ACC112 (cell line): ENCODE measurements around the gene KBTBD6.

Source experiments
- H2AFZ ChIP-seq: fragments of 200-600 bp; sonication (generic); one replicate; pipeline ENCODE4 v1.6.0; 2017; ENCODE audit warnings: antibody characterized with exemption, low read length; ENCODE audit not compliant: unreplicated experiment
- H3K27ac ChIP-seq: fragments of 200-600 bp; sonication (generic); 2 replicates; pipeline ENCODE4 v1.5.1; 2014; ENCODE audit warnings: low read depth, mild to moderate bottlenecking, antibody characterized with exemption, low read length, moderate library complexity
- H3K27me3 ChIP-seq: fragments of 200-600 bp; sonication (generic); 2 replicates; pipeline ENCODE4 v1.6.1; 2014; ENCODE audit warnings: mild to moderate bottlenecking, antibody characterized with exemption, low read length, moderate library complexity, mixed read lengths; ENCODE audit not compliant: insufficient read depth
- H3K36me3 ChIP-seq: fragments of 200-600 bp; sonication (generic); 2 replicates; pipeline ENCODE4 v1.6.1; 2016; ENCODE audit warnings: mild to moderate bottlenecking, antibody characterized with exemption, low read length, moderate library complexity, mixed read lengths; ENCODE audit not compliant: insufficient read depth
- H3K4me1 ChIP-seq: fragments of 200-600 bp; sonication (generic); one replicate; pipeline ENCODE4 v1.6.1; 2016; ENCODE audit warnings: low read length, mixed read lengths; ENCODE audit not compliant: insufficient read depth, unreplicated experiment, control insufficient read depth
- H3K4me3 ChIP-seq: fragments of 200-600 bp; sonication (generic); 2 replicates; pipeline ENCODE4 v1.5.1; 2014; ENCODE audit warnings: mild to moderate bottlenecking, low read depth, low read length
- H3K79me2 ChIP-seq: fragments of 200-600 bp; sonication (generic); one replicate; pipeline ENCODE4 v1.6.0; 2016; ENCODE audit warnings: low read length; ENCODE audit not compliant: control insufficient read depth, unreplicated experiment, insufficient read depth

KBTBD6 gene

DNA sequence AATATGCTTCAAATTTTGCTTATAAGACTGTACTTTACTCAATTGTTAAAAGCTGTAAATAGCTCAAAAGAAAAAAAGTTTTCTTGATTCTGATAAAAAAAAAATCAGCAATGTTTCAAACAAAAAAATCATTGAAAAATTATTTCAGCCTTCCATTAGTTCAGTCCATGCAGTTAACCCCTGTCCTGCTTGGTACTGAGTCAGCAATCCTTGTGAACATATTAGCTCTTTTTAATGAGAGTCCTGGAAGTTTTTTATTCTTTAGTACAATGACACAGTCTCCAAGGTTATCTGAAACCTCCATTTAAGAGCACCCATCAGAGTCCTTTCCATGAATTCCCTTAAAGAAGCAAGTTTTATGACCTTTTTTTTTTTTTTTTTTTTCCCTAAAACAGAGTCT, 21.4 kb upstream of the KBTBD6 start:
- Histone ChIP-seq H3K36me3 (no peaks in the 10 kb centered on the region; the same call in 1 of the 2 replicates), H2AFZ (no peak overlapping the region), H3K79me2 (no peaks in the 10 kb centered on the region), H3K27me3 (no peaks in the 10 kb centered on the region), H3K27ac (no peak overlapping the region), H3K4me1 (no peaks in the 10 kb centered on the region), H3K4me3 (no peak overlapping the region)

DNA sequence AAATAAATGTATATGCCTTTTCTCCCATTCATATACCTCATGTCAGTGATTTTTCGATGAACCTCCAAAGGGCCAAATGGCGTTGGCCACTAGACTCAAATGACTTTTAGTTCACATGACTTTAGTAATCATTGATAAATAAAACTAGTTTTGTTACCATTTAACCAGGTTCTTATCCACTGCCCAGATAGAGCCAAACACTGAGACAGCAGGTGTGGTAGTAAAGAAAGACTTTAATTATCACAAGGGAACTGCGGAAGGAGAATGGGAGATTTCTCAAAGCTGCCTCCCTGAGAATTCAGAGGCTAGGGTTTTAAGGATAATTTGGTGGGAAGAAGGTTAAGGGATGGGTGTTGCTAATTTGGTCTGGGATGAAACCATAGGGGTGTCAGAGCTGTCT, 19.4 kb upstream of the KBTBD6 start:
- peaks cover 4% of the 10 kb centered on the region; the same call in 1 of the 2 replicates for H3K36me3 ChIP-seq
- no peak overlapping the region for H2AFZ ChIP-seq
- H3K27me3 ChIP-seq = no peaks in the 10 kb centered on the region
- no peak overlapping the region for H3K27ac ChIP-seq
- no peak overlapping the region for H3K4me3 ChIP-seq
- H3K79me2 ChIP-seq = no peaks in the 10 kb centered on the region
- no peaks in the 10 kb centered on the region for H3K4me1 ChIP-seq

DNA sequence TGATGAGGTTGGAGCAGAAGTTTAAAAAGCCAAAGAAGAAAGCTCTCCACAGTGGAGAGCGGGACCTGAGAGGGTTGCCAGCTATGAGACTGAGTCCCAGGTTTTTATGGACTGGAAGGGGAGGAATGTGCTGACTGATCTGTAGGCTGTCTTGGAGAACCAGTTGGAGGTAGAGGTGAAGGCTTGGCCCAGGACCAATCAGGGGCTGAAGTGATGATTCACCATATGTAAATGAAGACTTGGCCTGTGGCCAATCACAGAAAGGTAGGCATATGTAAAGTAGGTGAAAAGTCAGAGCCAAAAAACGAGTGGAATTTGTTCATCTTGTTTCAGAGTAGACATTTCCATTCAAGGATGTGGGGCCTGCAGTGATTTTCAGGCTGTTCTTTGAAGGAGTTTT, 17.5 kb upstream of the KBTBD6 start:
- H3K36me3 ChIP-seq = peaks cover 4% of the 10 kb centered on the region; the same call in 1 of the 2 replicates

DNA sequence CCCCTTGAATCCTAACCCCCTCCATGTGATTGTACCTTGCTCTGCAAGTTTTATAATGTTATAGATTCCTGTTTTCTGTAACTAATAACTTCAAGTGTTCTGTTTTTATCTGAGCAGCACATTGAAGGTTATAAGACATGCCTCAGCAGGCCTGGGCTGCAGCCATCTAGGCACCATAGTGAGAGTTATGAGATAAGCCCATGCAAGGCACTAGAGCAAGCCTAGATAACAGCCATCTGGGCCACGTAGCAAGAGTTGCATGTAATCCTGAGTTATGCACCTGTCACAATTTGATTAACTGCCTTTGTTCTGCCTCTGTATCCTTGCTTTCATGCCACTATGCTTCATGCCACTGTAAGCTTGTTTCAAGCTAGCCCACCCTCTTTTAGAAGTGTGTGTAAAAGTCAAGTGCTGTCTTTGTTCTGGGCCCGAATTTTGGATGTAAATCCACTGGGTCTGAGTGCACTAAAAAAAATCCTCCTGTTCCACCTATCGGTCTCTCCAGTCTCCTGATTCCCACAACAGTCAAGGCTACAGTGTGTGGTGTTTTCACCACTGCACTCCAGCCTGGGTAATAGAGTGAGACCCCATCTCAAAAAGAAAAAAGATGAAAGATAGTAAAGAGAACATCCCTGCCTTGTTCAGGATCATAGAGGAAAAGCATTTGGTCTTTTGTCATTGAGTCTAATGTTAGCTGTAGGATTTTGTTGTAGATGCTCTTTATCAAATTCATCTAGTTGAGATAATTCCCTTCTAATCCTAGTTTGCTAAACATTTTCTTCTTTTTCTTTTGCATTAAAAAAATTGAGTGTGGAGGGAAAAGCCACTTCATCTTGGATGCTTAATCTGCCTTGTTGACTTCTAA, 16.0 kb upstream of the KBTBD6 start:
- Histone ChIP-seq H3K36me3 (peaks cover 4% of the 10 kb centered on the region; the same call in 1 of the 2 replicates), H3K27me3 (no peaks in the 10 kb centered on the region), H3K4me3 (no peak overlapping the region)

More for the DNA sequence above, 17.5 kb upstream of the KBTBD6 start:
- Histone ChIP-seq H3K4me1 (peaks cover 8% of the 10 kb centered on the region), H2AFZ (no peak overlapping the region), H3K27ac (no peak overlapping the region), H3K27me3 (no peaks in the 10 kb centered on the region), H3K4me3 (no peak overlapping the region), H3K79me2 (no peaks in the 10 kb centered on the region)

DNA sequence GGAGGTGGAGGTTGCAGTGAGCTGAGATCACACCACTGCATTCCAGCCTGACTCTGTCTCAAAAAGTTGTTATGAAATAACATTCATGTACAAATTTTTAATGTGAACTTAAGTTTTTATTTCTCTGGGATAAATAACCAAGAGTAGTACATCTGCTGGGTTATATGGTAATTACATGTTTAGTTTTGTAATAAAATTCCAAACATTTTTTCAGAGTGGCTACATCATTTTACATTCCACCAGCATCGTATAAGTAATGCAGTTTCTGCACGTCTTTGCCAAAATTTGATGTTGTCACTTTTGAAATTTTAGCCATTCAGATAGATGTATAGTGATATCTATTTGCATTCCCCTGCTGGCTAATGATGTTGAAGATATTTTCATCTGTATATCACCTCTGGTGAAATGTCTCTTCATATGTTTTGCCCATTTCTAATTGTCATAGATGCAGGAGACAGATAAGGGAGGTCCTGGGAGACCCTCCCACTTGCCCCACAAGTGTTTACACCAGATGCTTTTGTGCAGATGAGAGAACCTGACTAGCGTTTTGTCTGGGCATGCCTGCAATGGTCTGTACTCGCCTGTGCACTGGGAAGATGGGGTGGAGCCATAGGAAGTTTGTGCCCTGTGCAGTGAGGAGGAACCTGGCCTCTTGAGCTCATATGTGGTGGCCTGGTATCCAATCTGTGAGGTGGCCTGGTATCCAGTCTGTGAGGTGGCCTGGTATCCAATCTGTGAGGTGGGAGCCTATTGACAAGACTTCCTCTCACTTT, 12.7 kb upstream of the KBTBD6 start:
- peak overlapping the region; percentile 2 for H2AFZ ChIP-seq
- H3K79me2 ChIP-seq = no peaks in the 10 kb centered on the region
- H3K27me3 ChIP-seq = no peaks in the 10 kb centered on the region
- peak overlapping the region; percentile 32; the same call in 1 of the 2 replicates for H3K27ac ChIP-seq
- peaks cover 4% of the 10 kb centered on the region; the same call in 1 of the 2 replicates for H3K36me3 ChIP-seq
- peaks cover 15% of the 10 kb centered on the region for H3K4me1 ChIP-seq
- H3K4me3 ChIP-seq = no peak overlapping the region

More for the DNA sequence above, 16.0 kb upstream of the KBTBD6 start:
- H2AFZ ChIP-seq = no peak overlapping the region
- H3K79me2 ChIP-seq = no peaks in the 10 kb centered on the region
- H3K4me1 ChIP-seq = peaks cover 15% of the 10 kb centered on the region
- no peak overlapping the region for H3K27ac ChIP-seq

DNA sequence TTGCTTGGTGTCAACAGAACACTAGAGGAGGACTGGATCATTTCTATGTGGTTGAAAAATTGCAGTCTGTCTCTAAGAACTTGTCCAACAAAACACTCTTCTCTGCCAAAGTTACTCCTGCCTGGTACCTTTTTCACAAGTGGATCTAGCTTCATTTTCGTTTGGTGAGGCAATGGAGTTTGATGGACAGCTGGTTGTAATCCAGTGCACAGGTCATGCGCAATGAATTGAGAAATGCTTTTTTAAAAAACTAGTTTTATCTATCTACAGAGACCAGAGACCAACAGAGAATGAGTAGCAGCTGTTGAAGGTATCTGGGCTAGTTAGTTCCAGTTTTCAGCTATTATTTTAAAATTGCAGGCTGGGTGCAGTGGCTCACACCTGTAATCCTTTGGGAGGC, 12.0 kb upstream of the KBTBD6 start:
- no peak overlapping the region for H3K4me3 ChIP-seq
- H3K27ac ChIP-seq = peak overlapping the region; percentile 32; the same call in 1 of the 2 replicates
- no peaks in the 10 kb centered on the region for H3K27me3 ChIP-seq
- H3K4me1 ChIP-seq = peaks cover 15% of the 10 kb centered on the region
- no peak overlapping the region for H2AFZ ChIP-seq
- H3K36me3 ChIP-seq = 0 out of 2 replicates have a peak, but pooled peaks cover 4% of the 10 kb centered on the region
- no peaks in the 10 kb centered on the region for H3K79me2 ChIP-seq

DNA sequence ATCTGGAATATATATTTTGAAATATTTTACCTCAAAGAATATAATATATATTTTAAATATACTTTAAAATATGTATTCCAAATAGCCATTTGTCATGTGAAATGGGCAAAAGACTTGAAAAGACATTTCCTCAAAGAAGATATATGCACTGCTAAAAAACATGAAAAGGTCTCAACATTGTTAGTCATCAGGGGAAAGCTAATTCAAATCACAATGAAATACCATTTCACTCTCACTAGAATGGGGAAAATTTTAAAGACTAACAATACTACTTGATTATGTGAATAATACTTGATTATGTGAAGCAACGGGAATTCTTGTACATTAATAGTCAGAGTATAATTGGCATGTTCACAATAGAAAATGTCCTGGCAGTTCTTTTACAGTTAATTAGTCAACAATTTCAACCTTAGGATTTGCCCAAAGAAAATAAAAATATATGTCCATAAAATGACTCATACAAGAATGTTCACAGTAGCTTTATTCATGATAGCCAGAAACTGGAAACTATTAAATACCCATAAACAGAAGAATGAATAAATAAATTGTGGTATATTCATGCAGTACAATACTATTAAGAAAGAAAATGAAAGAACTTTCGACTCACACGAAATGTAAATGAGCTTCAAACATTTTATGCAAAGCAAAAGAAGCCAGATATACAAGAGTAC, 6.8 kb upstream of the KBTBD6 start:
- H3K79me2 ChIP-seq = no peaks in the 10 kb centered on the region
- H3K4me3 ChIP-seq = no peak overlapping the region; the same call in 1 of the 2 replicates
- peaks cover 24% of the 10 kb centered on the region for H3K4me1 ChIP-seq
- H3K36me3 ChIP-seq = no peaks in the 10 kb centered on the region
- H3K27ac ChIP-seq = peak overlapping the region; percentile 48
- peak overlapping the region; percentile 31 for H2AFZ ChIP-seq
- no peaks in the 10 kb centered on the region for H3K27me3 ChIP-seq

DNA sequence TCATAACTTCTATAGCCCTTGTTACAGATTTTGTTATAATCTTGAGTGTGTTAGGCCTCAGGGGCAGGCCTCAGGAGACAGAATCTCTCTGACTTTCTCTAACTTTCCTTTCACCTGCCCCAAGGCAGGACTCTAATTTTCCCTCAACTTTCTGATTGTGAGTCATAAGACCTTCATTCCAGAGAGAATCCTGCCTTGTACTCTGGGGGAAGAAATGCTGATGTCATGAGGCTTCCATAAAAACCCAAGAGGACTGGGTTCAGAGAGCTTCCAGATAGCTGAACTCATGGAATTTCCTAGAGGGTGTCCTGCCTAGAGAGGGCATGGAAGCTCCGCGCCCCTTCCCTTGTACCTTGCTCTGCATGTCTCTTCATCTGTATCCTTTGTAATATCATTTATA, 5.3 kb upstream of the KBTBD6 start:
- Histone ChIP-seq H3K79me2 (peaks cover 7% of the 10 kb centered on the region), H2AFZ (no peak overlapping the region), H3K27ac (peak overlapping the region; percentile 21; the same call in 1 of the 2 replicates), H3K4me1 (peaks cover 29% of the 10 kb centered on the region), H3K4me3 (no peak overlapping the region), H3K36me3 (no peaks in the 10 kb centered on the region), H3K27me3 (no peaks in the 10 kb centered on the region)

DNA sequence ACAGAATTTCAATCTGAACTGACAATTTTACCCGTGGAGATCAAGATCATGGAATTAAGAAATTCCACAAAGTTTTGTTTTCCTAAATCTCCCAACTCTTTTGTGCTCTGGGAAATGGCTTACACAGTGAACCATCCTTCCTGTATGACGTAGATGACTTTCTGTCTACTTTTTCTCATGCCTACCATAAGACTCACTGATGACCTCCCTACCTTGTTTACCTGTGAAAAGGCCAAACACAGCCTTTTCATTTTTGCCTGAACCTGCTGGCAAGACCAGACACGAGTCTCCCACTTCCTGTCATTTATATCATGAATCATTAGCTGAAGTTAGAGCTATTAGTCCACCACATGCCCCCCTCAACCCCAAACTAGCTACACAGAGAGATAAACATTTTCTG, 4.6 kb upstream of the KBTBD6 start:
- Histone ChIP-seq H3K27ac (no peak overlapping the region), H2AFZ (no peak overlapping the region), H3K27me3 (no peaks in the 10 kb centered on the region), H3K36me3 (no peaks in the 10 kb centered on the region), H3K79me2 (peaks cover 7% of the 10 kb centered on the region), H3K4me3 (no peak overlapping the region), H3K4me1 (peaks cover 29% of the 10 kb centered on the region)

DNA sequence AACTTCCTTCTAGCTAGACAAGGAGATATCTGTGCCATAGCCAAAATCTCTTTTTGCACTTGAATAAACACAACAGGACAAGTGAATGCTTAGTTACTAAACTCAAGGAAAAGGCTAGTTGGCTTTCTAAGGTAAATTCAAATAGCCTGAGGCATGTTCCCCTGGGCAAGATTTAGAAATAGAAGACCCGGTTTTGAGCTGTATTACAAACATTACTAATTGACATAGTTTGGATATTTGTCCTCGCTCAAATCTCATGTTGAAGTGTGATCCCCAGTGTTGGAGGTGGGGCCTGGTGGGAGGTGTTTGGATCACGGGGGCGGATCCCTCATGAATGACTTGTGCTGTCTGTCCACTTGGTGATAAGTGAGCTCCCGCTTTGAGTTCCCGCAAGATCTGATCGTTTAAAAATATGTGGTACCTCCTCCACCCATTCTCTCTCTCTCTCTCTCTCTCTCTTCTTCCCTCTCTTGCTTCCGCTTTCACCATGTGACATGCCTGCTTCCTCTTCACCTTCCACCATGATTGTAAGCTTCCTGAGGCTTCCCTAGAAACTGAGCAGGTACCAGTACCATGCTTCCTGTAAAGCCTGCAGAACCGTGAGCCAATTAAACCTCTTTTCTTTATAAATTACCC, 3.9 kb upstream of the KBTBD6 start:
- H3K27me3 ChIP-seq = no peaks in the 10 kb centered on the region

More for the DNA sequence above, 3.9 kb upstream of the KBTBD6 start:
- Histone ChIP-seq H3K36me3 (no peaks in the 10 kb centered on the region), H2AFZ (no peak overlapping the region), H3K27ac (no peak overlapping the region), H3K4me1 (peaks cover 29% of the 10 kb centered on the region), H3K79me2 (peaks cover 10% of the 10 kb centered on the region), H3K4me3 (no peak overlapping the region)
